Measurements from ENCODE around the gene CHRNA5.

Gene CHRNA5

GRCh38 chr15:78640527-78641101, 75.3 kb downstream of the CHRNA5 start:
- CTCF ChIA-PET: interaction anchor here (0.9 to 4.3 kb wide), 3 partner anchors 12 to 295 kb away, joined by 3 to 30 read pairs (median 8); no protein-coding TSS in a partner anchor
- POLR2A ChIA-PET: no interaction called here
- no peak for DNase-seq (ENCODE audit: extremely low spot score)
- TF ChIP-seq, protein P1, sequence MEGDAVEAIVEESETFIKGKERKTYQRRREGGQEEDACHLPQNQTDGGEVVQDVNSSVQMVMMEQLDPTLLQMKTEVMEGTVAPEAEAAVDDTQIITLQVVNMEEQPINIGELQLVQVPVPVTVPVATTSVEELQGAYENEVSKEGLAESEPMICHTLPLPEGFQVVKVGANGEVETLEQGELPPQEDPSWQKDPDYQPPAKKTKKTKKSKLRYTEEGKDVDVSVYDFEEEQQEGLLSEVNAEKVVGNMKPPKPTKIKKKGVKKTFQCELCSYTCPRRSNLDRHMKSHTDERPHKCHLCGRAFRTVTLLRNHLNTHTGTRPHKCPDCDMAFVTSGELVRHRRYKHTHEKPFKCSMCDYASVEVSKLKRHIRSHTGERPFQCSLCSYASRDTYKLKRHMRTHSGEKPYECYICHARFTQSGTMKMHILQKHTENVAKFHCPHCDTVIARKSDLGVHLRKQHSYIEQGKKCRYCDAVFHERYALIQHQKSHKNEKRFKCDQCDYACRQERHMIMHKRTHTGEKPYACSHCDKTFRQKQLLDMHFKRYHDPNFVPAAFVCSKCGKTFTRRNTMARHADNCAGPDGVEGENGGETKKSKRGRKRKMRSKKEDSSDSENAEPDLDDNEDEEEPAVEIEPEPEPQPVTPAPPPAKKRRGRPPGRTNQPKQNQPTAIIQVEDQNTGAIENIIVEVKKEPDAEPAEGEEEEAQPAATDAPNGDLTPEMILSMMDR (IDR thresholded peaks at IDR 0.05; ENCODE audit: control extremely low read depth, extremely low read depth, low read depth, missing control alignments): no peak

GRCh38 chr15:78641102-78641748, 75.9 kb downstream of the CHRNA5 start, which contains the start of gene CHRNB4:
Gene CHRNB4, minus strand, starts transcription at chr15:78641210. Its CDS starts 77 bp downstream, at chr15:78641133.
- CTCF ChIA-PET: interaction anchor here (0.9 kb wide), 1 partner anchor 27 kb away, joined by 3 read pairs; no protein-coding TSS in a partner anchor
- TF ChIP-seq, protein P1 (IDR thresholded peaks at IDR 0.05; ENCODE audit: control extremely low read depth, extremely low read depth, low read depth, missing control alignments): no peak
- POLR2A ChIA-PET: no interaction called here
- no peak for DNase-seq (ENCODE audit: extremely low spot score)

GRCh38 chr15:78641749-78642275, 76.5 kb downstream of the CHRNA5 start:
- TF ChIP-seq, protein P1 (IDR thresholded peaks at IDR 0.05; ENCODE audit: control extremely low read depth, extremely low read depth, low read depth, missing control alignments): no peak
- ChIA-PET POLR2A (no interaction called here), CTCF (interaction anchor here (0.9 to 1.4 kb wide), 4 partner anchors 12 to 54 kb away, joined by 3 read pairs; no protein-coding TSS in a partner anchor)
- DNase-seq (ENCODE audit: extremely low spot score): no peak

- TF ChIP-seq, protein P1 (IDR thresholded peaks at IDR 0.05; ENCODE audit: control extremely low read depth, extremely low read depth, low read depth, missing control alignments): no peak
- ChIA-PET POLR2A (no interaction called here), CTCF (interaction anchor here (0.6 to 1.4 kb wide), 6 partner anchors 10 to 67 kb away, joined by 3 read pairs; no protein-coding TSS in a partner anchor)
- no peak for DNase-seq (ENCODE audit: extremely low spot score)
Measured at GRCh38 chr15:78642331-78642730, 77.0 kb downstream of the CHRNA5 start.

All from GM10248 (cell line).